B cell (primary cell): ENCODE measurements around the gene SDK1.

Source experiments
- CTCF ChIP-seq: fragments of 200-600 bp; IDR thresholded peaks from one replicate; pipeline ENCODE4 v1.8.0; 2022; ENCODE audit warnings: antibody characterized with exemption, mild to moderate bottlenecking
- EZH2 ChIP-seq: IDR thresholded peaks from 2 replicates; pipeline ENCODE4 v1.6.1; 2012; ENCODE audit warnings: borderline replicate concordance, low read depth, mild to moderate bottlenecking, moderate library complexity, low read length; ENCODE audit not compliant: insufficient read depth, poor library complexity, severe bottlenecking

DNA sequence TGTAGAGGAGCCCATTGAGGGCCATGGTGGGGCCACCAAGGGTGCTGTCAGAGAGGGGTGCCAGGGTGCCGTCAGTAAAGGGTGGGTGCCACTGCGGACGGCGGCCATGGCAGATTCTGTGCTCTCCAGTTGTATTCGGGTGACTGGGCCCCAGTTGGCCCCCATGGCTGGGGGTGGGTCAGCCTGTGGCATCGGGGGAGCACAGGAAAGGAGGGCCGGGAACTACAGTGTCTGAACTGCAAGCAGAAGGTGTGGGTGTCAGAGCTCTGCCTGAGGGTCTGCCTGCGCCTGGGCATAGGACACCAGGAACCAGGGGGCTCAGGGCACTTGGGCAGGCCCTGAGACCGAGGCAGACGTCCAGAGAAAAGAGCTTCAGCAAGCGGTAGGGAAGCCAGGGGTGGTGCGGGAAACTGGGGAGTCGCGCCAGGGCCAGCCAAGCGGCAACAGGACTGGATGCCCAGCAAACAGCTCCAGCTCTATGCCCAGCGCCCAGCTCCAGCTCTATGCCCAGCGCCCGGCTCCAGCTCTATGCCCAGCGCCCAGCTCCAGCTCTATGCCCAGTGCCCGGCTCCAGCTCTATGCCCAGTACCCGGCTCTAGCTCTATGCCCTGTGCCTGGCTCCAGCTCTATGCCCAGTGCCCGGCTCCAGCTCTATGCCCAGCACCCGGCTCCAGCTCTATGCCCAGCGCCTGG is 878.8 kb downstream of the SDK1 start:
- TF ChIP-seq CTCF (no peak), EZH2 (no peak)
